Endometrium (tissue), 2 donors: ENCODE measurements around the gene CETN2.
"Not testable (repeated sequence)": the region's sequence is repeated elsewhere in the genome, so short reads cannot be mapped to it uniquely, and the experiment has no call there.

Experiments
- FAIRE-seq: peaks from 2 replicates; lab custom pipeline; 2012; peaks lifted over from hg19 to GRCh38; lab: Jason Lieb, UNC
- donor health status: control.
- donor health status: control.

Gene CETN2

DNA sequence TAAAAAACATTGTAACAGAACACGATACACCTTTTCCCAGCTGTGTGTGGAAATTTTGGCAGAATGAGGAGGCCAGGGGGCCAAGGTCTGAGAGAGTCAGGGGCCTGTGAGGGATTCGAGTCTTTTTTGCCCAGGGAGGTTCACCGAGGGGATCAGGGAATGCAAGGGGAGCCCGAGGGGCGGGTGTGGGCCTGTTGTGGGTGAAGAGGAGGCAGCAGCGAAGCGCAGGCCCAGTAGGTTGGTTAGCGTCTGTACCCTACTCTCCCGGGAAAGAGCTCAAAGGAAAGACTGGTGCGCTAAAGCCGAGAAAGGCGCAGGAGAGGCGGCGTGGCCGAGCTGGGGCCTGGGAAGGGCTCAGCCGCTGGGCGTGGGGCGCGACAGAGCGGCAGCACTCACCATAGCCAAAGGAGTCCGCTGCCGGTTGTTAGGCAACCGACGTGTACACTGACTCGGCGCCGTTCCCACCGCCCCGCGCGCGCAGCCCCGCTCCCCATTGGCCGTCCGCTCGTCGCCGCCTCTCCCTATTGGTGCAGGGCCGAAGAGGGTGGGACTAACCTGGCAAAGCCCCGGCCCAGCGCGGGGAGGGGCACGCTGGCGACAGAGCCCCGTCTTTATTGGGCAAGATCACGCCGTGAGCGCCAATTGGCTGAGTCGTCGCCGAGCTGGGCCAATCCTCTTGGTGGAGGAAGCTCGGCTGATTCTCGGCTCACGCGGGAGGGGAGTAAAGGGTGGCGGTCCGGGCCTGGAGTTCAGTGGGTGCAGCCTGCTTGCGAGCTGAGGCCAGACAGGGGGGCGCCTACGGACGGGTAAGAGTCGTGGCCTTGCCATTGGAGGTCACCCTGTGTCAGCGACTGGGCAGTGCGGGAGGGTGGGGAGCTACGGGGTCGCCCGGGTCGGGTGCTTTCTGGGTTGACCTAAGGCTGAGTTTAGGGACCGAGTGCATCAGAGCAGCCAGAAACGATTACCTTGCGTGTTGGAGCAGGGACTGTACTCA, at the start of gene CETN2, which contains the start of gene NSDHL:
Gene CETN2, minus strand, starts transcription at position 446 of the 994 bp plus-strand sequence. Its CDS starts 47 bp downstream, at position 399.
Gene NSDHL, plus strand, starts transcription at position 752 of the 994 bp plus-strand sequence. CDS start 15,262 bp downstream, outside the sequence.
- FAIRE-seq = peak; percentile 97

DNA sequence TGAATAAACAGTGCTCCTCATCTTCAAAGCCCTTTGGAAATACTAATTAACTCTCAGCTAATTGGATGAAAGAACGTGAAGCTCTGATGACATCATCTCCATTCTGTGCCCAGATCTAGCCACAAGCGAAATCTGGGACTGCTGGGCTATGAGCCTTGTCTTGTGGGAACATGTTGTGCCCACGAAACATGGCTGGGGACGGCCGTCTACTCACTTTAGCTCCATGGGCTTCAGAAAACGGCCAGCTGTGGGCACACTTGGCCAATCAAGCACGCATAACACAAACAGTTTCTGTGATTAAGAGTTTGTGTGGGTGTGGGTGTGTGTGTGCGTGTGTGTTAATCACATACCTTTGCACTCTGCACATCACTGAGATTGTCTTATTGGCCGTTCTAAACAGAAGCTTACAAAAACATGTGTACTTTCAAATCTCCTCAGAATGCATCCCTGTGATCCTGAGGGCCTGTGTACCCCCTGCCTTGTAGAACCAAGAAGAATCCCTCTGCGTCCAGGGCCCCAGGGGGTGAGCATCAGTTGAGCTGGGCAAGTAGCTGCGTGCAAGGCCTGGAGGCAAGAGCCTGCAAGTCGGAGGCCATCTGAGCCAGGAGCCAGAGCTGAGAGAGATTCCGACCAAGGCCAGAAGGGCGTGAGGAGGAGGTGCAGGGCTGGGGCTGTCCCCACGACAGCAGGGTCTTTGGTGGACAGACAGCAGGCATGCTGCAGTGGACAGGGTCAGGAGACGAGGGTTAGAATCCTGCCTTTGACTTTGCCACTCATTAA, 48.6 kb upstream of the CETN2 start:
- FAIRE-seq = no peak

DNA sequence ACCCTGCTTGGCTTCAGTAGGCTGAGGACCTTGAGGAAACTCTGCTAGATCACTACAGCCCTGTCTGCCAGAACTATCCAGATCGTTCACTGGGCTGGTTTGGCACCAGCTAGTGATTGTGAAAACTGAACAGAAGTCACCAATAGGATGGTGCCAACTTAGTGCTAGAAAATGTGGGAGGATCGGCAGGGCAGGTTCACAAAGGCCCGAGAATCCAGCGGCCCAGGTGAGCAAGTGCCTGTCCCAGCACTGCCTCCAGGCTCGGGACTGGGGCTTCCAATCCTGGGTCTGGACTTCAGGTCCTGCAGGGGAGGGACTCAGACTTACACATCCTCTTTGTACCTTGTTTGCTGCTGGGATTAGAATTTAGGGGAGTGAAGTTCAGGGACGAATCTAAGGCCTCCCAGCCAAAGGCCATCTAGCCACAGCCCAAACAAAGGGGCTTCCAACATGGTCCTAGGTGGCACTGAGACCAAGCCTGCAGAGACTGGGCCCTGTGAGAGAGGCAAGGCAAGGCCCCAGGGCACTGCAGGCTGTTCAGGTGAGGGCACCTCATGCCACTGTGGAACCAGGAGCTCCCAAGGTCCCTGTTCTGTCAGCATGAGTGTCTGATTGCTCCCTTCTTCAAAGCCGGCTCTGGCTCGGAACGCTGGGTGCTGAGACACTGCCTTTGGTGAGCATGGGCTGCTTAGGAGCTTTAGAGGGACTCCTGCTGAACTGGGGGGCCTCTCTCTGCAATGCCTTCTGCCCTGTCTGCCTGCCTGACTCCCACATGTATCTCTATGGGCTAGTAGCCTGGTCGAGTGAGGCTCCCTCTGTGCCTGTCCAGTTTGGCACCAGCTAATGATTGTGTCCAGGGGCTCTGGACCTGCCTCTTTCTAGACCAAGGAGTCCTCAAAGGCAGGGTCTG, 46.6 kb upstream of the CETN2 start:
- no peak for FAIRE-seq

DNA sequence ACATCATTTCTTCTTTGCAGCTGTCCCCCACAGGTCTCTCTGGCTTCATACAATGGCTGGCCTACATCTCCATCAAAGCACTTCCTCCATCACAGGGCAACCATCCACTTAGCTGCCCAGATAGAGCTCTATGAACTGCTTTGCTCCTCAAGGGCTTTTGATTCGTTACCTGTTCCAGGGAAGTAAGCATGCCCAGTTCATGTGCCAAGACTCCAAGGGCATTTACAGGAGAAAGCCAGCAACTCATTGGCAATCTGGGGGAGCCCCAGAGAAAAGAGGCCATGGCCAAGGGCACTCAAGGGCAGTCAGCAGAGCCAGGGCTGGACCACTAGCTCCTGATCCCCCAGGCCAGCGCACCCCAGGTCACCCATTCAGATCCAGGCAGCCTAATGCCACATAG, 42.8 kb upstream of the CETN2 start:
- no peak for FAIRE-seq

DNA sequence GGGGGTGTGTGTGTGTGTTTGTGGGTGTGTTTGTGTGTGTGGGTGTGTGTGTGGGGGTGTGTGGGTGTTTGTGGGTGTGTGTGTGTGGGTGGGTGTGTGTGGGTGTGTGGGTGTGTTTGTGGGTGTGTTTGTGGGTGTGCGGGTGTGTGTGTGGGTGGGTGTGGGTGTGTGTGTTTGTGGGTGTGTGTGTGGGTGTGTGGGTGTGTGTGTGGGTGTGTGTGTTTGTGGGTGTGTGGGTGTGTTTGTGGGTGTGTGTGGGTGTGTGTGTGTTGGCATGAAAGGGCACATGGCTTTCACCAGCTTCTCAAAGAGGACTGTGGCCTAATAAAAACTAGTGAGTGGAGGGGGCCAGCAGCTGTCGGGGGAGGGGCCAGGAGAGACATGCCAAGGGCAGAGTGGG, 42.0 kb upstream of the CETN2 start:
- FAIRE-seq = no peak

DNA sequence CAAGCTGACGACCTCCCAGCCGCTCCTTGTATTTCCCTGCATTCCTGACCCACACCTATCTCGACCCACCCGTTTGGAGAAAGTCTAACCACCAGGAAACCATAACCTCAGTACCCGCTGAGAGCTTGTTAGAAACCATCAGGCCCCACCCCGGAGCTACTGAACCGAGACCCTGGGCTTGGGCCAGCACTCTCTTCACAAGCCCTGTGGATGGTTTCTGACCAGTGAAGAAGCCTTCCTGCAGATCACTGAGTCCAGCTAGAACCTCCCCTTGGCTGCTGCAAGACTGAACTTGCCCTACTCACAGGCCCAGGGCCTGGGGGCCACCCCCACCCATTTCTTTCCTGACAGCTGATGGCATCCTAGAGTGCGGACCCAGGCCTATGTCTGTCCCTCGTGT, 40.7 kb upstream of the CETN2 start:
- no peak for FAIRE-seq

DNA sequence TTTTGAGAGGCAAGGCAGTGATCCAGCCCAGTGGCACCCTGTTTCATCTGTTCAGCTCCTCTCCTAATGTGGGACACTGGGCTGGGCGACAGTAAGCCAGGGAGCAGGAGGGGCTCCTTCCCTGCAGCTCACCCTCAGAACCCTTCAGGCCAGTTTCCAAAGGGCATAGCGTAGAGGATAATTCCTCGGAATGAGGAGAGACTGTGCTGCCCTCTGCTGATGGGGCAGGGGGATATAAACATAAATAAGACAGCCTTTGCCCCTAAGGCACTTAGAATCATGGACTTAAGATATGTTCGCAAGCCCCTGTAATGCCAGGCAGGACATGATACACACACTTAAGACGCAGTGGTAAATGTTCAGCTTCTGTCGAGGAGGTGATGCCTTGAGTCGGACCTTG, 39.4 kb upstream of the CETN2 start:
- no peak for FAIRE-seq

DNA sequence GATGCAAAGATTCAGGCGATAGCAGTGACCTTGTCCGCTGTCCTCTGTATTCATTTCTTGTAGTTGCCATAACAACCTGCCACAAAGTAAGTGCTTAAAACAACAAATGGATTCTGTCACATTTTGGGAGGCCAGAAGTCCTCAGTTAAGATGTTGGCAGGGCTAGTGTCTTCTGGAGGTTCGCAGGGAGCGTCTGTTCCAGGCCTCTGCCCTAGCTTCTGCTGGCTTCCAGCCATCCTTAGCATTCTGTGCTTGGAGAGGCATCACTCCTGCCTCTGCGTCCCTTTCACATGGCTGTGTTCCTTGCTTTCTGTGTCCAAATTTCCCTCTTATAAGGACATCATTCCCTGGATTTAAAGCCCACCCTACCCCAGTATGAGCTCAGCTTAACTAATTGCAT, 35.8 kb upstream of the CETN2 start:
- FAIRE-seq = no peak

DNA sequence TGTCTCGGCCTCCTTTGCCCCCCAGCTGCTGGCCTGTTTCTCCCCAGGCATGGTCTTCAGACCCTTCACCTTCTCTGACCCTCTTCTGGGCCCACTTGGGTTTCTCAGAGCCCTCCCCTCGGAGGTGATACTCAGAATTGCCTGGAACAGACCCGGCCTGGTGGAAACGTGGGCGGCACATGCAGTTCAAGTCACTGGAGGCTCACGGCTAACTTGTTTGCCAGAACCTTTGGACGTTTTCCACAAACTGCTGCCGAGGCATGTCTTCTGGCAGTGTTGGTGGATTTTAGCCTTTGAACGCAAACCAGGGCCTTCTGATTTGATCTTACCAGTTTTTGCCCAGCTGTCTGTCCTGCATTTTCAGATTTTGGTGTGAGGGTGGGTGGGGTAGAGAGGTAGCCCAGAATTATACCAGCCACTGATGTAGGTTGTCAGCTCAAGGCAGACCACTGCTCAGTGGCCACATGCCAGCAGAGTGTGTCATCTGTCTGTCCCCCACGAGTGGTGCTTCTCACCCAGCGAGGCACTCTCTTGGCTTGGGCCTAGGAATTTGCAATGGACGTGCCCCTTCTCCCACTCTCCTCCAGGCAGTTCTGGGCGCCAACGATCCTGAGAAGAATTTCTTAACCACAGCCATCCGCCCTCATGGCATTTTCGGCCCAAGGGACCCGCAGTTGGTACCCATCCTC, 34.8 kb upstream of the CETN2 start:
- FAIRE-seq = no peak

DNA sequence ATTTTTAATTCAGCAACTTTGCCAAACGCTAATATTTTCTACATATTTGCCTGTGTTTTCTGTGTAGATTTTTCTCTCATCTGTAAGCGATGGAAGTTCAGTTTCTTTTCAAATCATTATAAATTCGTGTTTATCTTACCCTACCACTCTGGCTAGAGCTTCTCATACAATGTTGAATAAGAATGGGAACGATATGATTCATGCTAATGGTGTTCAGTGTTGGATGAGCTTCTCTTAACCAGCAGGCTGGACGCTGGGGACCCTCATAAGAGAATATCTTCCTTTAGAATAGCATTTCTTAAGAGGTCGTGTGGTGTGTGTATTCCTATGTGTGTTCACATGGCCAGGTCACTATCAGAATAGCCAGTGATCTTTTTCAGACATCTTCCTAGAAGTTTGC, 31.3 kb upstream of the CETN2 start:
- FAIRE-seq = no peak

DNA sequence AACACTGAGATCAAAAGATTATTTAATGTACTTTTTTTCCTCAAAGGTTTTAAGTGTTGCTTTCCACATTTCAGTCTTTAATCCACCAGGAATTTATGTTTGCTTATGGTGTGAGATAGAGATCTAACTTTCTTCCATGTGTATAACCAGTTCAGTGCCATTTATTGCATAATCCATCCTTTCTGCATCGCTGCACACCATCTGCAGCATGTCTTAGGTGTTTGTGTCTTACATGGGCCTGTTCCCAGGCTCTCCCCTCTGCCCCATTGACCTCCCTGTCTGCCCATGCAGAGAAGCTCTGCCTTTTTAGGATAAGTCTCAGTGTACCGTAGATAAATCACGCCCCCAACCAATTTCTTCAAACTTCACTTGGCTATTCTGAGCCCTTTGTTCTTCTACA, 30.6 kb upstream of the CETN2 start:
- FAIRE-seq = no peak

DNA sequence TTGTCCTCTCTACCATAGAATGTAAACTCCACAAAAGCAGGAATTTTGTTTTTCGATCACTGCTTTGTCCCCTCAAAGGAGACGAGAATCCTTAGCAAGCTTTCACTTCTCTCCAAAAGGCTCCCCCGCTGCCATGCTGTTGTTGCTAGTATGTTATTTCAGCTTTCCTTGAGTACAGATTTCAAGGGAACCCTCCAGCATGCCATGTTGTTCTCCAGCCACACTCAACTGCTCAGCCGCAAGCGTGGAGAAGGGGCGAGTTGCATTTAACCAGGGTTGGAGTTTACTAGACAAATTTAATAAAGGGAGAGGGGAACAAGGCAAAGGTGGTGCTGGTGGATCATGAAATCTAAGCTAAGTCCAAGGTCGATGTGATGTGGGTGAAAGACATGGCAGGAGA, 23.4 kb upstream of the CETN2 start:
- FAIRE-seq = no peak

DNA sequence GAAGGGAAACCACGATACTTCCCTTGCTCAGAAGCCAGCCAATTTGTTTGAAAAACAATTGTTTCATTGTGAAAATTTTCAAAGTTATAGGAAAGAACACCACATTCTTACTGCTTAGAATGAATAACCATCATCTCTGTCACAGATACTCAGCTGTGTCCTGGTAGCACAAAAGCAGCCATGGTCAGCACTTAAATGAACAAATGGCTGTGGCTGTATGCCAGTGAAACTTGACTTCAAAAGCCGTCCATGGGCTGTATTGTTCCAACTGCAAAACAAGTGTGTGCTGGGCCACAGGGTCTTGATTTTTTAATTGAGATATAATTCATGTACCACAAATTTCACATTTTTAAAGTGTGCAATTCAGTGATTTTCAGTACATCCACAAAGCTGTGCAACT, 19.9 kb upstream of the CETN2 start:
- FAIRE-seq = no peak

DNA sequence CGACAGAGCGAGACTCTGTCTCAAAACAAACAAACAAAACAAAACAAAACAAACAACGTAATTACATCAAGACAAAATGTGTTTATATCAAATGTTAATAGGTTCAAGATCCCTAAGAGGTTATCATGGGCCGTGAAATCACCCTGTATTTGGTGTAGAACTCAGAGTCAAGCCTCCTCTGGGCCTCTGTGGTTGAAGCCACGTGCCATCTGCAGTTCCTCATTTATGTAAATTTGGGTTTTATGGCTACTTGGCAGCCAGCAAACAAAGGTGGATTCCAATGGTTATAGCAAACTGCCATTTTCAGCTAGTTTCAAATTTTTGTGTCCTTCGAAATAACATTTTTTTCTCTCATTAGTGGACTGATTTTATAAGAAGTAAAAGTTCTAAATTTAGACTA, 16.7 kb upstream of the CETN2 start:
- no peak for FAIRE-seq

DNA sequence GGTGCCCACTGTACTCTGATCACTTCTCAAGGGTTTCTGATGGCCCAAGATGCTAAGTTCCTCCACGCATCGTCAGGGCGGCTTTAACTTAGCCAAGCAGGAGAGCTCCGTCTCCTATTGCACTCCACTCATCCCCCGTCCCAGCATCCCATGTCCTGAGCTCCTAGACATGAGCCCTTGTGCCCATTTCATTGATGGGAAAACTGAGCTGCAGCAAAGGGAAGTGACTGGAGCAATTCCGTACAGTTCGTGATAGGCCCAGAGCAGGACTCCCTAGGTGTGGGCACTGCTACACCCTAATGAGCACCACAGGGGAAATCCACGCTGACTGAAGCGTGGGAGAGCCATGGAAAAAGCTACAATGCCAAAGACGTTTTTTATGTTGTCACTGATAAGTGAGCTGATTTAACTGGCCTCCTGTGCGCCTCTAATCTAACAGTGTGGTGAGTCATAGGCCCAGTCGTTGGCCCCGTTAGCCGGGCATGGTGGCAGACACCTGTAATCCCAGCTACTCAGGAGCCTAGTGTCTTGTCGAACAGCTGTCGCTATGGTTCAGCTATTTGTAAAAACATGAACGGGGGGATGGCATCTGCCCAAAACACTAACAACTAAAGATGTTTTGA, 15.2 kb upstream of the CETN2 start:
- no peak for FAIRE-seq

DNA sequence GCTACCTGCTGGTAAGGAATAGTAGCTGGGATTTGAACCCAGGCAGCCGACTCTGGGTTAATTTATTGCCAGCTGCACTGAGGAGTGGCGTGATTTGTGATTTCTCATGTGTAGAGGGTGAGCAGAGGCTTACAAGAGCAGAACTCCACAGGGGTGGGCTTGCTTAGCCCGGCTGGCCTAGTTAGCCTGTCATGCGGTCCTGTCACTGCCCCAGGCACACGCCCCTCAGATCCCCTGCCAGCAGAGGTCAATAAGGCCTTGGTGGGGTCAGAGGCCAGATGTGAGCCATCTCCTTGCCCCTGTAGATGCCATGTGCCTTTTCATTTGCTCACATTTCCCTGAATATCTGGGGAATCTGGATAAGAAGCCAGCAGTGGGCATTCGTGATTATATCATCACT, 13.7 kb upstream of the CETN2 start:
- no peak for FAIRE-seq

DNA sequence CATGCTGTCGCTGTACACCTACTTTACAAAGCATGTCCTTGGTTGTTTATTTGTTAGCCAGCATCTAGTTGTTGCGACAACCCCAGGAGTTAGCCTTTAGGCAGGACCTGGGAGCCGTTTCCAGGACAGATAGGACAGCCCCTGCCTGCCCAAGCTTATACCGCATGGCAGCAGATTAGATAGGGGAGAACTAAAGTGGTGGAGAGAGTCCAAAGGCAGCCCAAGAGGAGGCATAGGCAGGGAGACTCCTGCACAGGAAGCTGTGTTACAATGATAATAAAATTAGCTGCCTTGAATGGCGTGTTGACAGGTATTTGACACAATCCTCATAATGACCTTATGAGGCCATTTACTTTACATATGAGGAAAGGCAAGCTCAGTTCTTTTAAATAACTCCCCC, 13.3 kb upstream of the CETN2 start:
- no peak for FAIRE-seq

DNA sequence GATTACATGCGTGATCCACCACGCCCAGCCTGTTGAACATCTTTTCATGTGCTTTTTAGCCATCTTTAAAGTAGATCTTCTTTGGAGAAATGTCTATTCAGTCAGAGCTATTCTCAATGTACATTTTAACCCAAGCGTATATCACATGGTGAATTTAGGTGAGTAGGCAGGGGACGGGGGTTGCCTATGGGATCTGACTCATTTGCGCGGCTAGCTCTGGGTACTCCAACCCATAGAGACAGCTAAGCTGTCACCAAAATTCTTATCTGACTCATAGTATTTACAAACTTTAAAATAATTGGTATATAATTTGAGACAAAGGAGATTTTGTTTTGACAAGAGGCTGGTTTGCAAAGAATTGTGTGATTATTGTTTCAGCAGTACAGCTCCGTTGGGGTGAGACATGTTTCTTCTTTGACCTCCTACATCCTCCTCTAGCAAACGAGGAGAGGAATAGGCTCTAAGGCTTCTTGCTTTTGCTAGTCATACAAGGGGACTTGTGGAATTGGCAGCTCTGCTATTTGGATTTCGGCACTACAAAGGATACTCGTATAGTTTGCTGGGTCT, 12.3 kb upstream of the CETN2 start:
- FAIRE-seq = no peak

DNA sequence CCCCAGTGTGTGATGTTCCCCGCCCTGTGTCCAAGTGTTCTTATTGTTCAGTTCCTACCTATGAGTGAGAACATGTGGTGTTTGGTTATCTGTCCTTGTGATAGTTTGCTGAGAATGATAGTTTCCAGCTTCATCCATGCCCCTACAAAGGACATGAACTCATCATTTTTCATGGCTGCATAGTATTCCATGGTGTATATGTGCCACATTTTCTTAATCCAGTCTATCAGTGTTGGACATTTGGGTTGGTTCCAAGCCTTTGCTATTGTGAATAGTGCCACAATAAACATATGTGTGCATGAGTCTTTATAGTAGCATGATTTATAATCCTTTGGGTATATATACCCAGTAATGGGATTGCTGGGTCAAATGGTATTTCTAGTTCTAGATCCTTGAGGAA, 4.9 kb upstream of the CETN2 start:
- FAIRE-seq = not testable (repeated sequence)

DNA sequence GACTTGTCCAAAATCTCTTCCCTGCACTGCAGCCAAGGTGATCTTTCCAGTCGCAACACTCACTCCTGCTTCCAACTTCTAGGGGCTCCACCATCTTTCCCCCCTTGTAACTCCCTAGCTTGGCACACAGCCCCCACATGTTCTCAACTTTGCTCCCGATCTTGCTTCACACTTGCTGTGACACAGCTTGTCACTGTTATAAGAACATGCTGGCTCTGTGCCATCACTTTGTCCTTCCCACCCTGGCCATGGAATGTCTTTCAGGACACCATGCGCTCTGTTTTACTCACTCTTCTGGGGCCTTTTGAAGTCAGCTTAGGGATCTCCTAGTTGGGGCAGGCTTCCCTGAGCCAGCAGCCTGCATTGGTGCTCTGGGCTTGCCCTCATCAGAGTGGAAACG, 2.8 kb upstream of the CETN2 start:
- FAIRE-seq = no peak

DNA sequence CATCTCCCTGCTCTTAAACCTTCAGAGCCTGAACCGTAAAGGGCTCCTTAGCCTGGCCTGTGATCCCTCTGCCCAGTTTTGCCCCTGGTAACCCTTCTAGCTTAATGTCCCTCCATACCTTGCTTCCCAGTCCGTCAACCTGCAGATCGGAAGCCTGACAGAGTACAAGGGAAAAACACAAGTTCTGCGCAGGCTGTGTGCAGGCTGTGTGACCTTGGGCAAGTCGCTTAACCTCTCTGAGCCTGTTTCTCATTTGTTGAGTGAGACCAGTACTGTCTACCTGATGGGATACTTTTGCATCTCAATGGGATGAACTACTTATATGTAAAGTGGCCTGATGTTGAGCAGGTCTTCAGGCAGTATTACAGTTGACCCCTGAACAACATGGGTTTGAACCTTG, 2.0 kb upstream of the CETN2 start:
- no peak for FAIRE-seq
